Common myeloid progenitor, CD34-positive (primary cell): ENCODE results near the gene ALDH2.

Experiments
- CTCF ChIA-PET: fragments of 350-600 bp; sonication (Branson Sonifier 250); formaldehyde crosslinking; loops from one replicate; lab custom pipeline; 2021; ENCODE audit warnings: antibody characterized with exemption; lab: Charles Lee
- POLR2A ChIA-PET: fragments of 350-600 bp; sonication (Branson Sonifier 250); formaldehyde crosslinking; loops from one replicate; lab custom pipeline; 2021; ENCODE audit warnings: antibody characterized with exemption; lab: Charles Lee
- DNase-seq, 3 donors: peaks; one replicate each; pipeline versions ENCODE4 v3.0.0 to v3.0.0-alpha.2; 2013
- H3K27ac ChIP-seq, 2 experiments: 1 replicate in 1 of 2; 2 replicates in 1 of 2; pipeline ENCODE4 v1.7.0; 2013; ENCODE audit warnings: inconsistent platforms in 2 of 2, low read length in 2 of 2, mild to moderate bottlenecking in 2 of 2, low read depth in 1 of 2, moderate library complexity in 1 of 2; ENCODE audit not compliant: severe bottlenecking in 2 of 2, insufficient read depth in 1 of 2, poor library complexity in 1 of 2
- H3K27me3 ChIP-seq, 5 experiments: replicated peaks in 2 of 5; 1 replicate in 3 of 5; 2 replicates in 2 of 5; pipeline versions ENCODE4 v1.6.1 to v1.7.0; 2013; ENCODE audit warnings: low read length in 4 of 5, mild to moderate bottlenecking in 2 of 5, moderate library complexity in 2 of 5, inconsistent platforms in 1 of 5; ENCODE audit not compliant: insufficient read depth in 5 of 5, control insufficient read depth in 4 of 5
- H3K36me3 ChIP-seq, 4 experiments: 1 replicate in 2 of 4; 2 replicates in 2 of 4; pipeline versions ENCODE4 v1.6.1 to v1.7.0; 2013; ENCODE audit warnings: low read length in 3 of 4, control low read depth in 1 of 4, mild to moderate bottlenecking in 1 of 4; ENCODE audit not compliant: control insufficient read depth in 4 of 4, insufficient read depth in 4 of 4
- H3K4me1 ChIP-seq, 4 experiments: 1 replicate in 3 of 4; 2 replicates in 1 of 4; pipeline versions ENCODE4 v1.6.1 to v1.7.1; 2013; ENCODE audit warnings: low read length in 3 of 4, mild to moderate bottlenecking in 3 of 4, control low read depth in 1 of 4, inconsistent platforms in 1 of 4, moderate library complexity in 1 of 4; ENCODE audit not compliant: control insufficient read depth in 4 of 4, insufficient read depth in 4 of 4; ENCODE audit errors: control extremely low read depth in 1 of 4
- H3K4me3 ChIP-seq, 7 experiments: 1 replicate in 4 of 7; 2 replicates in 3 of 7; pipeline versions ENCODE4 v1.5.1 to v1.7.0; 2013; ENCODE audit warnings: mild to moderate bottlenecking in 7 of 7, low read length in 6 of 7, moderate library complexity in 6 of 7, inconsistent platforms in 2 of 7, low read depth in 2 of 7, control low read depth in 1 of 7; ENCODE audit not compliant: insufficient read depth in 4 of 7, control insufficient read depth in 1 of 7; ENCODE audit errors: extremely low read depth in 1 of 7
- H3K9me3 ChIP-seq, 5 experiments: 1 replicate in 4 of 5; 2 replicates in 1 of 5; pipeline versions ENCODE4 v1.6.1 to v1.7.1; 2013; ENCODE audit warnings: low read length in 4 of 5, mild to moderate bottlenecking in 2 of 5, inconsistent platforms in 1 of 5, low read depth in 1 of 5, moderate library complexity in 1 of 5; ENCODE audit not compliant: control insufficient read depth in 4 of 5, insufficient read depth in 2 of 5; ENCODE audit errors: control extremely low read depth in 1 of 5
- WGBS: methylation state at CpG from one replicate; pipeline ENCODE4 v1.1.5; 2013; ENCODE audit not compliant: insufficient coverage; 5-methylcytosine and 5-hydroxymethylcytosine counted together

Gene ALDH2

DNA sequence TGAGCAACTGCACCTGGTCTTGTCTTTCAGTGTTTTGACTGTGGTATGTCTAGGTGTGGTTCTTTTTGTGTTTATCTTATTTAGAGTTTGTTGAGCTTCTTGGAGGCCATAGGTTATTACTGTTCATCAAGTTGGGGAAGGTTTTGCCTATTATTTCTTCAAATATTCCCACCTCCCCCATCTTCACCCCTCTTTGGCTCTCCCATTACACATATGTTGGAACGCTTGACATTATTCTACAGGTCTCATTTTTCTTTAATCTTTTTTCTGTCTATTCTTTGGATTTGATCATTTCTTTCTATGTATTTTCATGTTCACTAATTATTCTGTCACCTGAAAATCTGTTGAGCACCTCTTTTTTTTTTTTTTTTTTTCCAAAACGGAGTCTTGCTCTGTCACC is 91.5 kb downstream of the ALDH2 start:
- CTCF ChIA-PET, result no interaction called here
- Histone ChIP-seq H3K9me3 (peaks cover 2 to 8% (median 2%) of the 10 kb centered on the region in 5 experiments), H3K36me3 (peaks cover 5 to 11% (median 6%) of the 10 kb centered on the region in 4 experiments), H3K27me3 (no peaks in the 10 kb centered on the region), H3K4me3 (no peak overlapping the region), H3K27ac (no peak overlapping the region), H3K4me1 (no peaks in the 10 kb centered on the region)
- POLR2A ChIA-PET, result no interaction called here
- WGBS, result no CpG with 5 or more reads among the region's 2 CpGs
- peak in 1 of 3 donors; percentile 16 for DNase-seq

DNA sequence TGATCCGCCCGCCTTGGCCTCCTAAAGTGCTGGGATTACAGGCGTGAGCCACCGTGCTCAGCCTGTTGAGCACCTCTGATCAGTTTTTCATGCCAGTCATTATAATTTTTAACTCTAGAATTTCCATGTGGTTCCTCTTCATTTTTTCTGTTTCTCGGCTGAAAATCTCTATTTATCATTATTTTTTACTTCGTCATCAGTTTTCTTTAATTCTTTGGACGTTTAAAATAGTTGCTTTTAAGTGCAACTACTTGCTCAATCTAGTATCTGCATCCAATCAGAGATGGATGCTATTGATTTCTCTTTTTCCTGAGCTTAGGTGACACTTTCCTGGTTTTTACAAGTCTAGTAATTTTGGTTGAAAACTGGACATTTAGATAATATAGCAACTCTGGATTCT is 92.0 kb downstream of the ALDH2 start:
- peaks cover 2 to 8% (median 2%) of the 10 kb centered on the region in 5 experiments for H3K9me3 ChIP-seq
- ChIA-PET CTCF (no interaction called here), POLR2A (no interaction called here)
- no peak overlapping the region for H3K4me3 ChIP-seq
- no peaks in the 10 kb centered on the region for H3K4me1 ChIP-seq
- 95% methylated on average over 7 of the region's 7 CpGs for WGBS
- DNase-seq, result no peak
- H3K36me3 ChIP-seq, result peaks cover 7 to 11% (median 7%) of the 10 kb centered on the region in 4 experiments
- H3K27me3 ChIP-seq, result no peaks in the 10 kb centered on the region
- H3K27ac ChIP-seq, result no peak overlapping the region

DNA sequence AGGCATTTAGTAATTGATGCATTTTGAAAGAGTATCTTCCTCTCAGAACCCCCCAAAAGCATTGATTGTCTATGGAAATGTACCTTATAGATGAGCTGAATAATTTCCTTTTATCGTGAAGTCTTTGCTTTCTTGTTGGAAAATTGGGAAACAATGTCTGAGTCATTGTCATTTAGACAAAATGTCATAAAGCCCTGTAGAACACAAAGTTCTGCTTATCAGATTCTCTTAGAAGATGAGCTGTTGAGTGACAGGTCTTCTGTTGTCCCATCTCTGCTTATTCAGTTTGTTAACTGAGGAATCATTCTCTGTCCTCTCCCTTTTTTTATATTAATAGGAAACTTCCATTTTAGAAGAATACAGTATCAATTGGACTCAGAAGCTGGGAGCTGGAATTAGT is 98.2 kb downstream of the ALDH2 start:
- H3K27me3 ChIP-seq, result no peaks in the 10 kb centered on the region
- POLR2A ChIA-PET, result interaction anchor here (0.5 kb wide), 1 partner anchor 139 kb away, joined by 3 read pairs; no protein-coding TSS in a partner anchor
- 86% methylated on average over 1 of the region's 1 CpG for WGBS
- H3K27ac ChIP-seq, result peak overlapping the region in 1 of 2 experiments; percentile 34
- no peaks in the 10 kb centered on the region for H3K9me3 ChIP-seq
- no peak for DNase-seq
- CTCF ChIA-PET, result interaction anchor here (1.0 kb wide), 1 partner anchor 19 kb away, joined by 3 read pairs; no protein-coding TSS in a partner anchor
- H3K4me3 ChIP-seq, result no peak overlapping the region
- peaks cover 14 to 46% (median 23%) of the 10 kb centered on the region in 4 experiments for H3K36me3 ChIP-seq
- H3K4me1 ChIP-seq, result no peaks in the 10 kb centered on the region
